Left lung (tissue), 10 donors: ENCODE data around the gene PGC. TPM values are rescaled to one million over a fixed set of nuclear protein-coding genes. Genes with fewer than 3 reads are reported as not detected.

ENCODE experiments used
- ATAC-seq: fragments of 200-7000 bp; cut with Tn5 transposase; one replicate; pipeline ENCODE4 v1.9.1; 2020; ENCODE audit warnings: moderate library complexity
- DNase-seq, 4 donors: peaks; one replicate each; pipeline ENCODE4 v3.0.0-alpha.2; 2013 to 2020
- H3K27ac ChIP-seq, 2 donors: fragments of 200-600 bp; sonication (generic) in 1 of 2; one replicate each; pipeline versions ENCODE4 v1.5.0 to v1.8.0; 2020 to 2021
- H3K27me3 ChIP-seq, 2 donors: fragments of 200-600 bp; sonication (generic) in 1 of 2; one replicate each; pipeline versions ENCODE4 v1.5.0 to v1.8.0; 2020 to 2021
- H3K36me3 ChIP-seq, 2 donors: fragments of 200-600 bp; sonication (generic) in 1 of 2; one replicate each; pipeline versions ENCODE4 v1.5.0 to v1.8.0; 2020 to 2021
- H3K4me1 ChIP-seq, 2 donors: fragments of 200-600 bp; one replicate each; pipeline ENCODE4 v1.8.0; 2021
- H3K4me3 ChIP-seq, 2 donors: fragments of 200-600 bp; sonication (generic) in 1 of 2; one replicate each; pipeline versions ENCODE4 v1.5.0 to v1.8.0; 2020 to 2021; ENCODE audit warnings: mild to moderate bottlenecking in 1 of 2
- H3K9me3 ChIP-seq, 2 donors: fragments of 200-600 bp; sonication (generic) in 1 of 2; one replicate each; pipeline versions ENCODE4 v1.5.0 to v1.8.0; 2020 to 2021
- intact Hi-C, 2 donors: fragments of 100-400 bp; cut with DNase I; formaldehyde crosslinking; loops; one replicate each; pipeline versions ENCODE4 v1.11.2 to v1.14.2; 2022
- polyA plus RNA-seq, 6 donors: library from polyadenylated mRNA; unstranded; fragments of 120-200 nt; gene quantifications; one replicate each; pipeline ENCODE4 v1.2.1, GENCODE V29; 2013; ENCODE audit not compliant: insufficient read length in 6 of 6
- total RNA-seq, 2 donors: library from RNA; stranded (reverse); fragmentation: NEBNext Ultra II Directional; extraction: Animal tissue kit (Norgen Biotek cat#: 25700); gene quantifications; one replicate each; pipeline ENCODE4 v1.2.1, GENCODE V29; 2021
- TF ChIP-seq, protein P1 (sequence below), 2 donors: fragments of 200-600 bp; sonication (generic) in 1 of 2; IDR thresholded peaks; one replicate each; pipeline versions ENCODE4 v1.5.0 to v1.8.0; 2021; ENCODE audit warnings: antibody characterized with exemption in 2 of 2
- donor health status: DM: no; HTN: yes; CAD: no.
- donor health status: DM: no; HTN: no; CAD: no.

The PGC gene
- total and polyA plus RNA-seq, 8 donors = 5.4 to 266 (median 8.2) TPM

DNA sequence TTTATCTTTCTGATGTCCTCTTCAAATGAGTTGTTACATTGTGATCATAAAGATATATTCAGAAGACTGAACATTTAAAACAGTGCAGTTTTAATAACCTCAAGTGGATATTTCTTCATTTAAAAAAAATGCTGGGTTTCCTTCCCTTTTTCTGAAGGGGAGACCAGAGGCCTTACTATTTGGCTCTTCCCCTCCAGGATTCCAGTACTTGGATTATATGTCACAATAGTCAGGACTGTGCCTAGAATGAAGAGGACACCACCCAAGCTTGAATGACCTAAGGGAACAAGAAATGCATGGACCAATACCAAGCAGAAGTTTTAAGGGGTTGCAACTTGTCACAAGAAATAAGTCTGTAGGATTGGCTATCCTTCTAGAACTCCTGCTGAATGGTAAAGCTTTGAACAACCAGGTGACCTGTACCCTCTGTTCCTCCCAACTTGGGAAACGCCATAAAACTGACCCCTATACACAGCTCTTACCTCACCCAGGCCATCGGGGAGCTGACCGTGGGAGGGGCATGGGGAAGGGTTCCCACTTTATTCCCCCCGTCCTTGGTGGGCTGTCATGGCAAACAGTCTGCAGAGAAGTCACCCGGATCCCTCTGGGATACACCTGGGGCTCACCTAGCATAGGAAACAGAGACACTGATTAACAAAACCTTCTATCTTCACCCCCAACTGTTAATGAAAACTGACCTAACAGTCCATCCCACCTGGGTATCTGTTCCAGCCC, 30.5 kb upstream of the PGC start:
- H3K36me3 ChIP-seq = peaks cover 0 to 31% of the 10 kb centered on the region in 2 donors

GRCh38 chr6:41775293-41775882, 28.2 kb upstream of the PGC start:
- no peak overlapping the region for H3K4me3 ChIP-seq
- H3K9me3 ChIP-seq = no peaks in the 10 kb centered on the region
- peaks cover 0 to 54% of the 10 kb centered on the region in 2 donors for H3K36me3 ChIP-seq
- intact Hi-C loops = no loop called here
- H3K27ac ChIP-seq = no peak overlapping the region
- TF ChIP-seq, protein P1, sequence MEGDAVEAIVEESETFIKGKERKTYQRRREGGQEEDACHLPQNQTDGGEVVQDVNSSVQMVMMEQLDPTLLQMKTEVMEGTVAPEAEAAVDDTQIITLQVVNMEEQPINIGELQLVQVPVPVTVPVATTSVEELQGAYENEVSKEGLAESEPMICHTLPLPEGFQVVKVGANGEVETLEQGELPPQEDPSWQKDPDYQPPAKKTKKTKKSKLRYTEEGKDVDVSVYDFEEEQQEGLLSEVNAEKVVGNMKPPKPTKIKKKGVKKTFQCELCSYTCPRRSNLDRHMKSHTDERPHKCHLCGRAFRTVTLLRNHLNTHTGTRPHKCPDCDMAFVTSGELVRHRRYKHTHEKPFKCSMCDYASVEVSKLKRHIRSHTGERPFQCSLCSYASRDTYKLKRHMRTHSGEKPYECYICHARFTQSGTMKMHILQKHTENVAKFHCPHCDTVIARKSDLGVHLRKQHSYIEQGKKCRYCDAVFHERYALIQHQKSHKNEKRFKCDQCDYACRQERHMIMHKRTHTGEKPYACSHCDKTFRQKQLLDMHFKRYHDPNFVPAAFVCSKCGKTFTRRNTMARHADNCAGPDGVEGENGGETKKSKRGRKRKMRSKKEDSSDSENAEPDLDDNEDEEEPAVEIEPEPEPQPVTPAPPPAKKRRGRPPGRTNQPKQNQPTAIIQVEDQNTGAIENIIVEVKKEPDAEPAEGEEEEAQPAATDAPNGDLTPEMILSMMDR (IDR thresholded peaks at IDR 0.05) = no peak
- peaks cover 7 to 36% of the 10 kb centered on the region in 2 donors for H3K4me1 ChIP-seq
- ATAC-seq = no peak
- DNase-seq = no peak
- H3K27me3 ChIP-seq = no peaks in the 10 kb centered on the region

More for the DNA sequence above, 30.5 kb upstream of the PGC start:
- Histone ChIP-seq H3K27ac (peak overlapping the region in 1 of 2 donors; percentile 26), H3K4me1 (peaks cover 14 to 52% of the 10 kb centered on the region in 2 donors), H3K27me3 (no peaks in the 10 kb centered on the region), H3K9me3 (no peaks in the 10 kb centered on the region), H3K4me3 (no peak overlapping the region)
- ATAC-seq (no peak), DNase-seq (no peak)
- intact Hi-C loops = no loop called here
- TF ChIP-seq, protein P1 (IDR thresholded peaks at IDR 0.05) = no peak

DNA sequence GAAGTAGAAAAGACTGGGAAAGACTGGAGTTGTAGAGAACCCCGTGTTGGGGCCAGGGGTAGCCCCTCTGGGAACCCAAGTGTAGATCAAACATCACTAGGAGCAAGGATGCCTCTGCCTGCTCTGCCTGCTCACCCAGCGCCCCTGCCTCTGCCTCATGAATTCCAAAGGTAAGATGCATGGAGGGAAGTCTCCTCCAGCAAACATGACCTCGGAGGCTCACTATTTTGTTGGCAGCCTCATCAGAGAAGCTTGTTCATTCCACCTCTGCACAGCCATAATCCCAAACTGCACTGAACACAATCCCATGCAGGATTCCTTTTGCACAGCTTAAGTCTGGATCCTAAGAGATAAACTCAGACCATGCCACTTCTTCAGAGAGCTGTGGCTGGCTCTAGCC, 27.6 kb upstream of the PGC start:
- Histone ChIP-seq H3K4me1 (peaks cover 7 to 36% of the 10 kb centered on the region in 2 donors), H3K4me3 (no peak overlapping the region), H3K27ac (no peak overlapping the region), H3K27me3 (no peaks in the 10 kb centered on the region), H3K36me3 (peaks cover 0 to 60% of the 10 kb centered on the region in 2 donors), H3K9me3 (no peaks in the 10 kb centered on the region)
- ATAC-seq (no peak), DNase-seq (no peak)
- TF ChIP-seq, protein P1 (IDR thresholded peaks at IDR 0.05) = no peak
- intact Hi-C loops = no loop called here

DNA sequence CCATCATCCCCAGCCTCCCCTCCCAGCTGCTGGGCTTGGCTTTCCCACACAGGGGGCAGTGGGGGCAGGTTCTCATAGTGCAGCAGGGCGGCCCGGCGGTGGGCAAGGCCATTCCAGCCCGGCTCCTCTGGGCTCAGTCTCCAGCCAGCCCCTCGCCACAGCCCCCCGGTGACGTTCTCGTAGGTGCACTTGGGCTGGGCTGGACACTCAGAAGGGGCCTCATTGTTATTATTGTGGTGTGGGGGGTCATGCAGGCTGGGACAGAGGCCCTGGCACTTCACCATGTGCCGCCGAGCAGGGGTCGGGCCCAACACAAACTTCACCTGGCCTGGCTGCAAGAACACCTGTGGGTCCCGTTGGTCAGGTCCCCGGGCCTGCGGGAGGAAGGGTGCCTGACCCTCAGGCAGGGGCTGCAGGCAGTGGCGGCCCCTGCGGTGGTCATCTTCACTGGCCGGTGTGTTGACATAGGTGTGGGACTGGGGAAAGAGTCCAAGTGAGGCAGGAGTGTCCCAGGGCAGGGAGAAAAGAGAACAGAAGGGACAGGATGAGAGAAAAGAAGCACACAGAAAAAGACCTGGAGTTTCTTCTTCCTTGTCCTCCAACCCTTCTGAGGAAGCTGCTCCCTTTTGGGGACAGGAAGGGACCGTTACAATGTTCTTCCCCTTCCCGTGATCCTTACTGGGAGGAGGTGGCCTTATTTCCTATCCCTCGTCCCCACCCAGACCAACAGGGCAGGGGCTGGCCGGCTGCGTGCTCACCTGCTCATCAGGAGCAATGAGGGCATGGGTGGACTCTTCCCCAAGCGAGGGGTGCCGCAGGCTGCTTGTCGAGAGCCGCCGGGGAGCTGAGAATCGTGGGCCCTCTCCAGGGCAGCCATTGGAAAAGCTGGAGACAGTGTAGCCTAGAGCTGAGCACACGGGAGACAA, 24.1 kb upstream of the PGC start:
- no peak for ATAC-seq
- intact Hi-C loops = no loop called here
- H3K4me1 ChIP-seq = peaks cover 4 to 14% of the 10 kb centered on the region in 2 donors

More for the DNA sequence above, 24.1 kb upstream of the PGC start:
- H3K9me3 ChIP-seq = no peaks in the 10 kb centered on the region
- no peaks in the 10 kb centered on the region for H3K27me3 ChIP-seq
- TF ChIP-seq, protein P1 (IDR thresholded peaks at IDR 0.05) = no peak
- no peak overlapping the region for H3K27ac ChIP-seq
- H3K4me3 ChIP-seq = no peak overlapping the region
- H3K36me3 ChIP-seq = peaks cover 0 to 68% of the 10 kb centered on the region in 2 donors
- no peak for DNase-seq
